A549 (cell line): Measurements from ENCODE around the gene MCTP1. TPM values are rescaled to one million over a fixed set of nuclear protein-coding genes. Genes with fewer than 3 reads are reported as not detected.

Source experiments
- ATAC-seq, 2 experiments: fragments of 200-7000 bp in 1 of 2; fragments of >200 bp in 1 of 2; cut with Nextera tagmentation in 1 of 2; cut with Tn5 transposase in 1 of 2; 3 replicates each; pipeline versions ENCODE4 v1.8.0 to v1.9.1; 2018 to 2020; ENCODE audit warnings: mild to moderate bottlenecking in 1 of 2, moderate library complexity in 1 of 2
- CTCF ChIA-PET: fragments of 300-600 bp; sonication (Branson Sonifier 250); formaldehyde crosslinking; extraction: SDS; loops from one replicate; lab custom pipeline; 2021; ENCODE audit warnings: antibody characterized with exemption, inconsistent platforms; lab: Yijun Ruan, JAX
- POLR2A ChIA-PET: fragments of 350-600 bp; formaldehyde crosslinking; extraction: SDS; loops from one replicate; lab custom pipeline; 2021; ENCODE audit warnings: antibody characterized with exemption, inconsistent platforms; lab: Yijun Ruan, JAX
- DNase-seq, 2 experiments: peaks; one replicate each; pipeline versions ENCODE4 v3.0.0 to v3.0.0-alpha.2; 2011 to 2016; ENCODE audit warnings: low read depth in 1 of 2, low spot score in 1 of 2
- FAIRE-seq: peaks from 2 replicates; lab custom pipeline; 2011; peaks lifted over from hg19 to GRCh38; lab: Jason Lieb, UNC
- H3K27ac ChIP-seq, 2 experiments: fragments of >200 bp; sonication (Bioruptor Twin); formaldehyde crosslinking; 3 replicates each; pipeline ENCODE4 v1.5.1; 2016 to 2017
- H3K4me1 ChIP-seq: fragments of >200 bp; sonication (Bioruptor Twin); formaldehyde crosslinking; 3 replicates; pipeline ENCODE4 v1.6.1; 2016
- H3K4me2 ChIP-seq: fragments of >200 bp; sonication (Bioruptor Twin); formaldehyde crosslinking; 3 replicates; pipeline ENCODE4 v1.6.1; 2016
- H3K4me3 ChIP-seq: fragments of >200 bp; sonication (Bioruptor Twin); formaldehyde crosslinking; 3 replicates; pipeline ENCODE4 v1.5.1; 2016
- H3K9me3 ChIP-seq: fragments of >200 bp; sonication (Bioruptor Twin); formaldehyde crosslinking; 3 replicates; pipeline ENCODE4 v1.6.1; 2016
- BCL3 ChIP-seq: fragments of >200 bp; sonication (Bioruptor Twin); formaldehyde crosslinking; IDR thresholded peaks from 3 replicates; pipeline ENCODE4 v1.6.1; 2016
- CBX2 ChIP-seq: fragments of 200-600 bp; sonication (generic); IDR thresholded peaks from 2 replicates; pipeline ENCODE4 v1.6.1; 2016; ENCODE audit warnings: low read depth, mild to moderate bottlenecking, borderline replicate concordance
- CBX8 ChIP-seq: fragments of 200-600 bp; sonication (generic); IDR thresholded peaks from 2 replicates; pipeline ENCODE4 v1.6.1; 2016
- CTCF ChIP-seq: fragments of >200 bp; sonication (Bioruptor Twin); formaldehyde crosslinking; IDR thresholded peaks from 3 replicates; pipeline ENCODE4 v1.5.1; 2016
- EHMT2 ChIP-seq: fragments of 200-600 bp; sonication (generic); IDR thresholded peaks from 2 replicates; pipeline ENCODE4 v1.6.1; 2016; ENCODE audit warnings: antibody characterized with exemption, low read depth, mild to moderate bottlenecking, moderate library complexity
- EP300 ChIP-seq, 2 experiments: fragments of >200 bp; sonication (Bioruptor Twin); formaldehyde crosslinking; IDR thresholded peaks; 2 replicates in 1 of 2; 3 replicates in 1 of 2; pipeline ENCODE4 v1.6.1; 2016 to 2017
- FOXS1 ChIP-seq: fragments of 250-450 bp; sonication (Bioruptor Pico); IDR thresholded peaks from 2 replicates; pipeline ENCODE4 v1.5.0; 2020; ENCODE audit warnings: mild to moderate bottlenecking, moderate library complexity
- GATA3 ChIP-seq: IDR thresholded peaks from 2 replicates; pipeline ENCODE4 v1.6.1; 2012; ENCODE audit warnings: borderline replicate concordance
- HES2 ChIP-seq: fragments of >200 bp; sonication (Bioruptor Twin); formaldehyde crosslinking; IDR thresholded peaks from 2 replicates; pipeline ENCODE4 v1.6.1; 2016
- HEYL ChIP-seq: fragments of 250-450 bp; sonication (Bioruptor Pico); IDR thresholded peaks from 2 replicates; pipeline ENCODE4 v1.8.0; 2021; ENCODE audit warnings: mild to moderate bottlenecking, moderate library complexity
- HMGXB4 ChIP-seq: fragments of 250-450 bp; sonication (Bioruptor Pico); IDR thresholded peaks from 2 replicates; pipeline ENCODE4 v1.5.0; 2021; ENCODE audit warnings: mild to moderate bottlenecking, moderate library complexity, borderline replicate concordance
- HOXA7 ChIP-seq: fragments of 250-450 bp; sonication (Bioruptor Pico); IDR thresholded peaks from 2 replicates; pipeline ENCODE4 v1.5.0; 2020; ENCODE audit warnings: mild to moderate bottlenecking, moderate library complexity
- JUNB ChIP-seq: fragments of >200 bp; sonication (Bioruptor Twin); formaldehyde crosslinking; IDR thresholded peaks from 2 replicates; pipeline ENCODE4 v1.6.1; 2016
- KDM1A ChIP-seq: fragments of 200-600 bp; sonication (generic); IDR thresholded peaks from 2 replicates; pipeline ENCODE4 v1.6.1; 2016; ENCODE audit warnings: low read depth, mild to moderate bottlenecking
- KDM5A ChIP-seq: fragments of 200-600 bp; sonication (generic); IDR thresholded peaks from 2 replicates; pipeline ENCODE4 v1.6.1; 2016; ENCODE audit warnings: antibody characterized with exemption, mild to moderate bottlenecking
- MAFK ChIP-seq: fragments of 450-650 bp; IDR thresholded peaks from 2 replicates; pipeline ENCODE4 v1.6.1; 2014; ENCODE audit not compliant: partially characterized antibody
- NFE2L2 ChIP-seq: fragments of 150-350 bp; conservative IDR thresholded peaks from 2 replicates; pipeline ENCODE4 v1.6.1; 2014; ENCODE audit warnings: low read length
- NR3C1 ChIP-seq: fragments of >200 bp; sonication (Bioruptor Twin); formaldehyde crosslinking; IDR thresholded peaks from 3 replicates; pipeline ENCODE4 v1.6.1; 2017
- PBX3 ChIP-seq: IDR thresholded peaks from 2 replicates; pipeline ENCODE4 v1.6.1; 2012
- POLR2A ChIP-seq: IDR thresholded peaks from 2 replicates; pipeline ENCODE4 v1.6.1; 2012; ENCODE audit warnings: mild to moderate bottlenecking, low read length
- POLR2AphosphoS2 ChIP-seq: conservative IDR thresholded peaks from 2 replicates; pipeline ENCODE4 v1.6.1; 2012; ENCODE audit warnings: low read length, improper control_type of control experiment, inconsistent platforms
- RARB ChIP-seq: fragments of 250-450 bp; sonication (Bioruptor Pico); IDR thresholded peaks from 2 replicates; pipeline ENCODE4 v1.8.0; 2021; ENCODE audit warnings: mild to moderate bottlenecking, moderate library complexity
- RCOR1 ChIP-seq: fragments of 150-350 bp; IDR thresholded peaks from 2 replicates; pipeline ENCODE4 v1.6.1; 2014; ENCODE audit warnings: antibody characterized with exemption, low read length, low read depth
- RFX5 ChIP-seq: fragments of 450-650 bp; IDR thresholded peaks from 2 replicates; pipeline ENCODE4 v1.7.1; 2014; ENCODE audit warnings: antibody characterized with exemption, mild to moderate bottlenecking, moderate library complexity
- SREBF2 ChIP-seq: fragments of 450-650 bp; IDR thresholded peaks from 2 replicates; pipeline ENCODE4 v1.6.1; 2014; ENCODE audit warnings: mild to moderate bottlenecking, moderate library complexity
- ZNF302 ChIP-seq: fragments of 250-450 bp; sonication (Bioruptor Pico); IDR thresholded peaks from 2 replicates; pipeline ENCODE4 v1.9.0; 2021; ENCODE audit warnings: inconsistent platforms, mild to moderate bottlenecking, moderate library complexity
- WGBS: methylation state at CpG from one replicate; pipeline ENCODE4 v1.1.6; 2017; ENCODE audit errors: missing lambda C conversion rate; 5-methylcytosine and 5-hydroxymethylcytosine counted together
- polyA plus RNA-seq, 4 experiments: library from polyadenylated mRNA; depleted of rRNA in 3 of 4; stranded (reverse); fragments of >200 nt; fragmentation: RNase III in 1 of 4; extraction: RNeasy Plus Mini Kit Qiagen cat#74134 plus additional on column Dnase treatment in 1 of 4; gene quantifications; 2 replicates in 3 of 4; 3 replicates in 1 of 4; pipeline ENCODE4 v1.2.3, GENCODE V29; 2011 to 2017

MCTP1 gene
- polyA plus RNA-seq, 2 of the 4 experiments (the other 2 are of a cell fraction) = 5.4 to 6.9 TPM

GRCh38 chr5:94983861-94984535, 300.9 kb downstream of the MCTP1 start:
- no peak for FAIRE-seq
- no peaks in the 10 kb centered on the region for H3K9me3 ChIP-seq

GRCh38 chr5:94977437-94977836, 307.5 kb downstream of the MCTP1 start:
- TF ChIP-seq MAFK (no peak), SREBF2 (no peak), ZNF302 (CRISPR knock-in tag) (no peak), KDM5A (no peak), FOXS1 (CRISPR knock-in tag) (no peak), CBX2 (no peak), HOXA7 (CRISPR knock-in tag) (no peak), CBX8 (no peak), HMGXB4 (CRISPR knock-in tag) (no peak), GATA3 (no peak), RFX5 (no peak), KDM1A (no peak), HES2 (no peak), POLR2A (no peak)
- TF ChIP-seq, all 56 proteins: peak for 0

More at GRCh38 chr5:94983861-94984535, 300.9 kb downstream of the MCTP1 start:
- ChIA-PET CTCF (no interaction called here), POLR2A (no interaction called here)
- Histone ChIP-seq H3K4me3 (no peak overlapping the region), H3K4me1 (no peaks in the 10 kb centered on the region), H3K27ac (no peak overlapping the region)
- no peak for ATAC-seq
- TF ChIP-seq NR3C1 (no peak), RCOR1 (no peak), PBX3 (no peak), MAFK (peak; percentile 25)
- TF ChIP-seq, all 56 proteins: peak for 1
- no peak overlapping the region for H3K4me2 ChIP-seq
- 61% methylated on average over 4 of the region's 4 CpGs for WGBS
- no peak for DNase-seq

GRCh38 chr5:94976853-94977252, 308.0 kb downstream of the MCTP1 start:
- POLR2A ChIA-PET = no interaction called here
- FAIRE-seq (no peak), ATAC-seq (no peak), DNase-seq (no peak)
- H3K9me3 ChIP-seq = peaks cover 11% of the 10 kb centered on the region
- no peak overlapping the region for H3K4me3 ChIP-seq
- TF ChIP-seq NFE2L2 (no peak), HMGXB4 (CRISPR knock-in tag) (no peak), RFX5 (no peak), POLR2AphosphoS2 (no peak), JUNB (no peak), RARB (CRISPR knock-in tag) (no peak), BCL3 (no peak), MAFK (no peak), EHMT2 (no peak), HES2 (no peak), EP300 (IDR thresholded peaks at IDR 0.05) (no peak), SREBF2 (no peak), HEYL (CRISPR knock-in tag) (no peak), CTCF (no peak)
- no peak overlapping the region for H3K4me2 ChIP-seq
- 71% methylated on average over 1 of the region's 1 CpG for WGBS
- CTCF ChIA-PET = interaction anchor here (1.4 kb wide), 1 partner anchor 9 kb away, joined by 4 read pairs; no protein-coding TSS in a partner anchor
- H3K27ac ChIP-seq = no peak overlapping the region
- H3K4me1 ChIP-seq = no peaks in the 10 kb centered on the region

More at GRCh38 chr5:94977437-94977836, 307.5 kb downstream of the MCTP1 start:
- 1% methylated on average over 2 of the region's 2 CpGs for WGBS
- ChIA-PET POLR2A (no interaction called here), CTCF (interaction anchor here (1.4 kb wide), 1 partner anchor 9 kb away, joined by 4 read pairs; no protein-coding TSS in a partner anchor)
- no peak overlapping the region for H3K4me3 ChIP-seq
- DNase-seq (no peak), FAIRE-seq (no peak), ATAC-seq (no peak)
- no peak overlapping the region for H3K27ac ChIP-seq
- no peak overlapping the region for H3K4me2 ChIP-seq
- H3K4me1 ChIP-seq = no peaks in the 10 kb centered on the region
- H3K9me3 ChIP-seq = peaks cover 11% of the 10 kb centered on the region
